Uterine smooth muscle cell (primary cell): Measurements from ENCODE around the gene CA4. TPM values are rescaled to one million over a fixed set of nuclear protein-coding genes. Genes with fewer than 3 reads are reported as not detected.

Experiments
- total RNA-seq: library from RNA; depleted of rRNA; stranded (reverse); fragments of >200 nt; gene quantifications from 2 replicates; pipeline ENCODE4 v1.2.3, GENCODE V29; 2014

Gene CA4
- total RNA-seq: not detected in 2 replicates

DNA sequence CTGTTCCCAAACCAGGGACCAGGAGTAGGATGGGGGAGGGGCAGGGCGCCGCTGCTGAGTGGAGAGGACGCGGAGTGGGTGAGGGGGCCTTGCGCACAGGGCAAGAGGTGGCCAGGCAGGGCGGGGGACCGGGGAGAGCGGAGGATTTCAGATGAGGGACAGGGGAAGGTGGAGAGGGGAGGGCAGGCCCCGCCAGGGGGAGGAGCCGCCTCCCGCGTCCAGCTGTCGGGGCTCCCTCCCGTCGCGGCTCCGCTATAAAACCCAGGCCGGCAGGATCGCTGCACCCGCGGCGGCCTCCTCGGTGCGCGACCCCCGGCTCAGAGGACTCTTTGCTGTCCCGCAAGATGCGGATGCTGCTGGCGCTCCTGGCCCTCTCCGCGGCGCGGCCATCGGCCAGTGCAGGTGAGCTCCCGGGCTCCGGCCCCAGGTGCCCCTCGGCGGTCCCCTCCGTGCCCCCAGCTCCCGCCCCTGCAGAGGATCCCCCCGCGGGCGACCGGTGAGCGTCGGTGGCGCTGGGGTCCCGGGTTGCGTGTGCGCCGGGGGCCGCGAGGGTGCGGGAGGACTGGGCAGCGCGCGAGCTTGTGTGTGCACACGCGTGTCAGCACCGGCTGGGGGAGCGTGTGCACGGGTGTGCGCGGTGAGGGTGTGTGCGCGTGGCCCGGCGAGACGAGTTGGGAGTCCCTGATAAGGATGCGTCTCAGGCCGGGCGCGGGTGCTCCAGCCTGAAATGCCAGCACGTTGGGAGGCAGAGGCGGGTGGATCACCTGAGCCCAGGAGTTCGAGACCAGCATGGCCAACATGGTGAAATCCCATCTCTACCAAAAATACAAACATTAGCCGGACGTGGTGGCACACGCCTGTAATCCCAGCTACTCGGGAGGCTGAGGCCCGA is at the start of gene CA4:
Gene CA4 (plus strand): TSS at position 283 of the 892 bp plus-strand sequence. CDS start 62 bp downstream, at position 345.

Other genes with a start within 250 kb of the CA4 start
- 12.4 and 13.1 TPM in 2 replicates for gene RNFT1, start 185.2 kb upstream of the CA4 start, total RNA-seq
- gene HEATR6, start 71.1 kb upstream of the CA4 start, total RNA-seq: 16.5 and 23.0 TPM in 2 replicates
- 69.6 and 90.9 TPM in 2 replicates for gene USP32, start 242.2 kb downstream of the CA4 start, total RNA-seq